ENCODE measurements around the gene ST13.
"Not testable (repeated sequence)": the region's sequence is repeated elsewhere in the genome, so short reads cannot be mapped to it uniquely, and the experiment has no call there.

Gene ST13

DNA sequence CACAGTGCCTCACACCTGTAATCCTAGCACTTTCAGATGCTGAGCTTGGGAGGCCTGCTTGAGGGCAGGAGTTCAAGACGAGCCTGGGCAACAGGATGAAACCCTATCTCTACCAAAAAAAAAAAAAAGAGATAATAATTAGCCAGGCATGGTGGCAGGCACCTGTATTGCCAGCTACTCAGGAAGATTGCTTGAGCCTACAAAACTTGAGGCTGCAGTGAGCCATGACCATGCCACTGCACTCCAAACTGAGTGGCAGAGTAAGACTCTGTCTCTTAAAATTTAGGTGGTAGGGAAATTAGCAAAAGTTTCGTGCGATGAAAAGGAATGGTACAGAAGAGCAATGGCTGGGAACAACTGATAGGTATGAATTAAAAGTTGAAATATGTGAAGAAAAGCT lies 18.0 kb downstream of the ST13 start:
- no peak for DNase-seq (ENCODE audit: low read depth)

DNA sequence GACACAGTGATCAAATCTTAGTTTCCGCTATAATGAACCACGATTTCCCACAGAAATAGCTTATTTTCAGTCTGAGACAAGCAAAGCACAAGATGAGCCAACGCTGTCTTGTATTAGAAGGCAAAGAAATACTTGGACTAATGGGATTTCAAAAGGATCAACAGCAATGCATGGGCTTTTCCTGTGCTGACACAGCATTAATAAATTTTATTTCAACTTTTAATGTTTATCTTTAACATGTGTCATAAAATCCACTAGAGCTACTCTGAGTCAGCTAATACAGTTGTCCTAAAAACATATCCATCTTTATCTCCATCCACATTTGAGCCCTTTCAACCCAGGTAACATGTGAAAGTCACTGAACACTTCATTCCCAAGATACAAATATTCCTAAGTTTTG lies 21.8 kb downstream of the ST13 start:
- DNase-seq (ENCODE audit: low read depth): no peak

DNA sequence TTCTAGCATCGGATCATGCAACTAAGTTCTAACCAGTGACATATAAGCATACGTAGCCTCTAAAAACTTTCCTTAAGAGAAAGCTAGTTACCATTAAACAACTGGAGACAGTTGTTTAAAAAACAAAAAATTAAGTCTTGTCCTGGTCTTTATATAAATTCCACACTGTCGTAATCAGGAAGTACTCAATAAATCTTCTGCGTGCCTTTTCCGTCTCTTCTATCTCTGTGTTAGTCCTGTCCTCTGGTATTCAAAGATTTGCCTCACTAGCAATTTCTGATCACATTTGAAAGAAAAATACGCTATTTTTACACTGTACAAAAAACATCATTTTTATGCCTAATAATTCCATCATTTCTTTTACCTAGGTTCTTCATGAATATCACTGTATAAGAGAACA lies 27.3 kb downstream of the ST13 start:
- no peak for DNase-seq (ENCODE audit: low read depth)

DNA sequence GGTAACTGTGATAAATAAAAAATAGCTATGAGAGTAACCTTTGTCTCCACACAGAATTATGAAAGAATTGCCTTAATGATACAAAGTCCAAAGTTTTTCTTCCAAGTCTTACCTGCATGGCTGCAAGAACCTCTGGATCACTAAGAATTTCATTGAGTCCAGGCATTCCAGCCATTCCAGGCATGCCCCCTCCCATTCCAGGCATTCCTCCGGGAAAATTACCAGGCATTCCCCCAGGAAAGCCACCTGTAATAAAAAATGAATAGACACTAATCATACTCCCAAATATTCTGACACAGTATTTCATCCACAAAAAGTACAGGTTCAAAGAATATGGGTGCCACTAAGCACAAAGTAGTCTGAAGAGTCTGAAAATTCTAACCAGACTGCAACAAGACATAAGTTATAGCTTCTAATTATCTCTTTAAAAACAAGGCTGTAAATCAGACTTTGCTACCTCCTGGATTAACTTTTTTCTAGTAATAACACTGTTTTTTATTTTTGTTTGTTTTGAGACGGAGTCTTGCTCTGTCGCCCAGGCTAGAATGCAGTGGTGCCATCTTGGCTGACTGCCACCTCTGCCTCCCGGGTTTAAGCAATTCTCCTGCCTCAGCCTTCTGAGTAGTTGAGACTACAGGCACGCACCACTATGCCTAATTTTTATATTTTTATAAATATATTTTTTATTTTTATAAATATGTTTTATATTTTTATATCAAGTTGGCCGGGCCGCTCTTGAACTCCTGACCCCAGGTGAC lies 29.3 kb downstream of the ST13 start:
- no peak for DNase-seq (ENCODE audit: low read depth)

DNA sequence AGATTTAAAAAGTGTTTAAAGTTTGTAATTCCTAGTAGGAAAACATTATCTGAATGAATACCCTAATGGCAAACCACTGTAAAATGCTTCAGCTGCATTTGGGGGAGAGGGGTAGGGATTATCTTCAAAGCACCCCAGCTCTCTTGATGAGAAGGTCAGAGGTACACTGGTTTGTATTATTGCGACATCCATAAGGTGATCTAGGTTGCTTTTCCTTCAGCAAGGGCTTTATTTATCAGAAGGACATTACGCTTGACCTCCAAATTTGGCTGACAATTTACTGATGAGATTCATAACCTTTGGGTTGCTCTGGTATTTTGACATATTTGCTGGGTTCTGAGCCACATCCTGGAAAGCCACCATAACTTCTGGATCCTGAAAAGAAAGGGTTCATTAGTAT lies 30.1 kb downstream of the ST13 start:
- DNase-seq (ENCODE audit: low read depth): not testable (repeated sequence)

DNA sequence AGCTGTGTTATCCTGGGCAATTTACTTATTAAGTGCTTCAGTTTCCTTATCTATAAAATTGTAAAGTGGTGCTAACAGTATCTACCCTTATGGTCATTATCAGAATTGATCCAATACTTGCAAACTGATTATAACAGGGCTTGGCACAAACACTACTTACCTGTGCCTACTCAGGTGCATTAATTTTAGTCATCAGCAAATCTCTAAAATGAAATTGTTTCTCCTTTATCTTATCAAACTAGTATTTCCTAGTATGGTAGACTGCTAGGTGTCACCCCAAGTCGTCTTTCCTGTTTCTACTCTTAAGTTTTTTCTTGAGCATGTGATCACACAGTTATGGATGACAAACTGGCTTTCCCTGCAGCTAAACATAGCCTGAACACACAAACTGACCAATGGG lies 33.0 kb downstream of the ST13 start:
- DNase-seq (ENCODE audit: low read depth): no peak

DNA sequence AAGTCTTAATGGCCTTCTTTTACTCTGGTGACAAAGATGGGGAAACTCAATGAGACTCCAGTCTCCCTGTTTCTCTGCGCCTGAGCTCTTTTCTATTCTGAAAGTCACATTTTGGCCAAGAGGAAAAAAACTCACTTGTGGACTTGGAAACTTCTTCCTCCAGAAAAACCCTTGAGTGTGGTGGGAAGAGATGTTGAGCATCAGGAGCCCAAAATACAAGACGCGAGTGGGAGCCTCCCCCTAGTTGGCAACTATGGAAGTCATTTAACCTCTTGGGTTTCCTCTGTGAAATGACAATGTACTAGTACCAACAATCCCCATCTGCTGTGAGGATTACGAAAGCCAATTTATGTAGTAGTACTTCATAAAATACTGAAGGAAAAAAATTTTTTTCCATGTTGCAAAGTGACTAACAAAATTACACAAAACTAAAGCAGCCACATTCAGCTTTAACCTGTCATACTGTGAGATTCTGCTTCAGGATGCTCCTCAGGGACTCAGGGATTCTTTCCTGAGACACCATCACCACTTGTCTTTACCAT lies 36.8 kb downstream of the ST13 start:
- peak; percentile 30 for DNase-seq (ENCODE audit: low read depth)

DNA sequence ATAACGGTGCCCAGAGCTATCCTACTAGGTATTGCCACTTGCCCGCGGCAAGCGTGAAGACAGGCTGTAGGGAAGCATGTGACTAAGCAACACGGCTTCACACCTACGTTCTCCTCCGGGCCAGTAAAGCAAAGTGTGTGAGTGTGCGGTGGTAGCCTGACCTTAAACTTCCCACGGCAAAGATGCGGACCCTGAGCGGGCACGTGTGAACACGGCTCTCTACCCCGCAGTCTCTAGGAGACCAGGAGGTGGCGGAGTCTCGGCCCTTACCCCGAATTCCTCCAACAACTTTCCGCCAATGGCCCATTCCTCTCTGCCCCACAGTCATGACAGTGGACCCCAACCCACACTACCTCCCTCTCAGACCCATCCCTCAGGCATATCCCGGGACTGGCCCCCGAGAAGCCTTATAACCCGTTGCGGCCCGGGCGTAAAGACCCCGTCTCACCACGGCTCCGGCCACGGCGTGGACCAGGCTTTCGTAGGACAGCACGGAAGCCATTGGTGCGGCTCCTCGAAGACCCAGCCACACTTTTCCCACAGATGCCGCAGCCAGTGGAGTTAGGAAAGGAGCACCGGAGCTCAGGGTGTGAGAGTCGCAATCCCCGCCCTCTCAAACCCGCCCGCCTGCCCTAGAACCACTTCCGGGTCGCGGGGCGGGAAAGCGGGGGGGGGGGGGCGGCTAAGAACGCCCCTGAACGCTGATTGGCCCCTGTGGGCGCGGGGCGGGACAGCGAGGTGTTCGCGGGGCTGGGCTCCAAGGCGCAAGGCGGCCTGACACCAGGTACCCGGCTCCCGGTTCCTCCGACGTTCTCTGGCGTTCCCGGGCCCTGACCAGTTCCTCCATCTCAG lies 37.5 kb downstream of the ST13 start, which contains the start of gene SLC25A17:
TSS of gene SLC25A17 (minus strand) at position 600 of the 852 bp plus-strand sequence. CDS start at position 502, 98 bp downstream.
- DNase-seq (ENCODE audit: low read depth): peak; percentile 39

DNA sequence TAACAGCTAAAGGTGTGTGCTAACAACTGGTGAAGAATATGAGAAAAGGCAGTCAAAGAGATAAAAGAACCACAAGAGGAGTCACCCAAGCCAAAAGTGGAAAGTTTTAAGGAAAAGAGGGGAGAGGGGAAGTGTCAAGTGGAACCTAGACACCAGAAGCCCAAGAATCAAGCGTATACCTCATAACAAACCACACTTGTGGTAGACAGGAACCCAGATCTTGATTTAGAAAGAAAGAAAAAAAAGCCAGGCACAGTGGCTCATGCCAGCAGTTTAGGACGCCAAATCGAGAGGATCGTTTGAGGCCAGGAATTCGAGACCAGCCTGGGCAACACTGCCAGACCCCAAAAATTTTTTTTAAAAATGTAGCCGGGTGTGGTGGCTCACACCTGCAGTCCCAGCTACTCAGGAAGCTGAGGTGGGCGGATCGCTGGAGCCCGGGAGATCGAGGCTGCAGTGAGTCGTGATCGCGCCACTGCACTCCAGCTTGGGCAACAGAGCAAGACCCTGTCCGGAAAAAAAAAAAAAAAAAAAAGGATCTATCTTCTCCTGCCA lies 38.2 kb downstream of the ST13 start:
- DNase-seq (ENCODE audit: low read depth): no peak

DNA sequence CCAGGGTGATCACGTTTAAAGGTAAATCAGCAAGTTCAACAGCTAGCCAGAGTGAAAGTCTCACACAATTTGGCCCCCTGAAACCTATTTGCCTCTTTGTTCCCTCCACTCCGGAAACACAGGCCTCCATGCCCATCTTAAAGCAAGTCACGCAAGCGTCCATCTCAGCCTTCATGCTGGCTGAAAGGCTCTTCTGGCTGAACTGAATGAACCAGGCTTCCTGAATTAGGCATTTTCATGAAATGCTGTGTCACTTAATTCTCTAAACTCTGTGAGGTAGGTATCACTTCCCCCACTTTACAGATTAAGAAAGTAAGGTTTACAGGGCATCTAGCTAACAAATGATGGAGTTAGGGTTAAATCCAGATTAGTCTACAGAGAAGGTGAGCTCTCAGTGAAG lies 38.7 kb downstream of the ST13 start:
- no peak for DNase-seq (ENCODE audit: low read depth)

DNA sequence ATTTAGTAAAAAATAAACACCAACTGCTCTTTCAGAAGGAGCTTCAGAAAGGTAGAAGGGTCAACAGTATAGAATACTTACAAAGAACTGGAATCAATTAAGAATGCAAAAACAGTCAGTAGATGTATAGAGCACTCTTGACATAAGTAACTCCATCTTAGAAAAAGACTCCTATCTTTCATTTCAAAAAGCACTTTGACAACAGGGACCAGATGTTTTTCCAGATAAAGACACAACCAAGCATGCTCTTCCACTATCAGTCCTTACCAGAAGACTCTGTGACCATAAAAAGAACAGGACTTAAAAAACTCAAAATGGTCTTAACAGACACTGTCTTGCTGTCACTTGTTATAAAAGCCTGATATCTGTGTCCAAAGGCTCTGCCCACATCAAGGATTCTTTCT lies 42.5 kb downstream of the ST13 start:
- DNase-seq (ENCODE audit: low read depth): no peak

DNA sequence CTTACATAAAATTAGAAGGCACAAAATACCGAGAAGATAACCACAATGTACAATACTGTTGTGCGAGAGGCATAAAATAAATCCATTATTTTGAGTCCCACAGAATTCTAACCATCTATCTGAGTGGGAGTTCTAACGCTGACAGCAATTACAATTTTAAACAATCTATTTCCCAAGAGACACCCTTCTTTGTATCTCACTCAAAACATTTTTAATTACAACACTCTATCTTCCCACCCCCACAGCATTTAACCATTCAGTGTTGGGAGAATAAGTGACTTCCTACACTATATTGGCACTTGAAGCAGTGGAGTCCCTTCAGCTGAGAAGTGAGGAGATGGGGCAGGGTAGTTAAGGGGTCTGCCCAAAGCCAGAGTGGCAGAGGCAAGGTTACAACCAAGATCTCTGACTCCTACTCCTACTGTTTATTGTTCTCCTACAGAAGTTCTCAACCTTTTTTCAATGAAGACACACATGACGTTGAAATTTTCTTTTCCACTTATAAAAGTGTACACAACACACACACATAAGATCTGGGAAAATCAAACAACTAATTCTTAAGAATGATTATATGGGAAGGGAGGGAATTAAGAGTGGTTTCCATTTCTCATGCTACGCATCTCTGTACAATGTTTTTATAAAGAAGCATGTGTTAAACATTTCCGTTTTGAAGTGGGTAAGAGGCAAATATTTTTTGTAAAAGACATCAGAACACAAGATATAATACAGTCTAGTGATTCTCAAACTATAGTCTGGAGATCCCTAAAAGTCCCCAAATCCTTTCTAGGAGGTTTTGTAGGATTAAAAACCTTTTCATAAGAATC lies 48.2 kb downstream of the ST13 start:
- no peak for DNase-seq (ENCODE audit: low read depth)

DNA sequence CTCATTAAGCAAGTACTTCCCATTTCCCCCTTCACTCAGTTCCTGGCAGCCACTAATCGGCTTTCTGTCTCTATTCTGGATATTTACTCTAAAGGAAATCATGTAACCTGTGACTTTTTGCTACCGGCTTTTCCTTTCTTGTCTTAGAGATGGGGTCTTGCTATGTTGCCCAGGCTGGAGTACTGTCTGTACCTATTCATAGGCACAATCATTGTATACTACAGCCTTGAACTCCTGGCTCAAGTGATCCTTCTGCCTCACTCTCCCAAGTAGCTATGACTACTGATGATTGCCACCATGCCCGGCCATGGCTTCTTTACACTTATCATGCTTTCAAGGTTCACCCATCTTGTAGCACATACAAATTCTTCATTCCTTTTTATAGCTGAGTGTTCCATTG lies 49.7 kb downstream of the ST13 start:
- no peak for DNase-seq (ENCODE audit: low read depth)

DNA sequence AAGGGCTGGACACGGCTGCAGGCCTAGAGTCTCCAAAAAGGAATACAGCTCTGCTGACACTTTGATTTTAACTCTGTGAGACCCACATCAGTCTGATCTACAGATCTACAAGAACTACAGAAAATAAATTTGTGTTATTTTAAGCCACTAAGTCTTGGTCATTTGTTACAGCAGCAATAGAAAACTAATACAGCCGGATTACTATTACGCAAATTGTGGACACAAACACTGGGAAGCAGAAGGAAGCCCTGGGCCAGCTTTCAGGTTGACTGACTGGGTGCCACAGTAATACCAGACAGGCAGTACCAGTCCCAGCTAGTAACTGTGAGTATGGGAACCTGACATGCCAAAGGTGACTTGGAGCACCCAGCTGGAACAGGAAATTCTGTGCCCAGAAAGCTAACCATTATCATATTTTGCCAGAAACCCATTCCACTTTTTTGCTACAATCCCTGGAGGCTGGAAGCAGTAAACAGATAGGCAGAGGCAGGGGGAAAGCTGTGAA lies 50.7 kb downstream of the ST13 start:
- DNase-seq (ENCODE audit: low read depth): no peak

DNA sequence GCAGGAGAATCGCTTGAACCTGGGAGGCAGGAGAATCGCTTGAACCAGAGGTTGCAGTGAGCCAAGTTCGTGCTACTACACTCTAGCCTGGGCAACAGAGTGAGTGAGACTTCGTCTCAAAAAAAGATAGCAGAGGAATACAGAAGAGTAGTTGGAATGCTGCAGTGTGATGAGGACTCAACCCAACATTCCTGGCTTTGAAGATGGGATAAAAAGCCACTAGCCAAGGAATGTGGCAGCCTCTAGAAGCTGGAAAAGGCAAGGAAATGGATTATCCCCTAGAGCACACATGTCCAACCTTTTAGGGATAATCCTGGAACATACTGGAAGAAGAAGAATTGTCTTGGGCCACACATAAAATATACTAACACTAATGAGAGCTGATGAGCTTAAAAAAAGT lies 51.2 kb downstream of the ST13 start:
- no peak for DNase-seq (ENCODE audit: low read depth)

DNA sequence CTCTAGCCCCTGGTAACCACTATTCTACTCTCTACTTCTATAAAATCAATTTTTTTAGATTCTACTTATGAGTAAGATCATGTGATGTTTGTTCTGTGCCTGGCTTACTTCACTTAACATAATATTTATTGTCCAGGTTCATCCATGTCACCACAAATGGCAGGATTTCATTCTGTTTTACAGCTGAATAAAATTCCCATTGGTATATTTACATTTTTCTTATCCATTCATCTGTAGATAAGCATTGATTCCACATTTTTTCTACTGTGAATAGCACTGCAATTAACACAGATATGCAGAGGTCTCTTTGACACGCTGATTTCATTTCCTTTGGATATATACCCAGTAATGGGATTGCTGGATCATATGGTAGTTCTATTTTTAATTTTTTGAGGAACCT lies 53.1 kb downstream of the ST13 start:
- DNase-seq (ENCODE audit: low read depth): no peak

DNA sequence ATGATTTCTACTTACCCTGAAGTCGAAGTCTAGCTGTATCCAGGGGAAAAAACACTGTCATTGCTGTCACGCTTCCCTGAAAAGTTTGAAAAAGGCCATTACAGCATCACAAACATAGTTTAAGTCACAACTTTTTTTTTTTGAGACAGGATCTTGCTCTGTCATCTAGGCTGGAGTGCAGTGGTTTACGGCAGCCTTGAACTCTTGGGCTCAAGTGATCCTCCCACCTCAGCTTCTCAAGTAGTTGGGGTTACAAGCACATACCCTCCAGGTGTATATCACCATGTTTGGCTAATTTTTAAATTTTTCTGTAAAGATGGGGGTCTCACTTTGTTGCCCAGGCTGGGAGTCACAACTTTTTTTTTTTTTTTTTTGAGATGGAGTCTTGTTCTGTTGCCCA lies 57.4 kb downstream of the ST13 start:
- no peak for DNase-seq (ENCODE audit: low read depth)

DNA sequence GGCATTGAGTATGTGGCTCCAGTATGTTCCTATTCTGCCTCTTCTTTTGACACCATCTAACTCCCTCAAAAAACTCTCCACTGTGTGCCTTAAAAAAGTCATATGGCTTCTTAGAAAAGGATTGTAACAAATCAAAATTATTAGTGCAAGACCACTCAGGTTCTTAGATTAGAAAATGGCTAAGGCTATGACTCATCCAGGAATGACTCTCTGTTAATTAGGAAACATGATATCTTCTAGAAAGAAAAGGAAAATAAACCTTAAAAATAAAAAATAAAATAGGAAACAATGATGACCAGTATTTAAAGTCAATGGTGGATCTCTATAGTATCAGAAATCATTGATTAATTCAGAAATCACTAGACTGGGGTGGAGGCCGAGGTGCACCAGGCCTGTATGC lies 59.0 kb downstream of the ST13 start:
- DNase-seq (ENCODE audit: low read depth): no peak

DNA sequence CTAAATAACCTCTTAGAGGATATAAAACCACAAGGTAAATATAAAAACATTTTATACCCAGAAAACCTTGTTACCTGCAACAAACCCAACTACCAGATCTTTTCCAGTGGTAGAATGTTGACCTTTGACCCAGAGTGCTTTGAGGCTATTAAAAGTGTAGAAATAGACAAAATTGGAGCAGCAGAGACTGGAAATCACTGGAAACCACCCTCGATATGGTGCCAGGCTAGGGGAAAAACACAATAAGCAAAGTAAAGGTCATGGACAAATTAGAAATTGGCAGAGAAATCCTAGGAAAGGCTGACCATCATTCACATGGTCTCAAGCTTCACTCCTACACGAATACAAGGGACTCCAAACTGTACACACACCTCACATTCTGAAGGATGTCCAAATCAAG lies 64.0 kb downstream of the ST13 start:
- DNase-seq (ENCODE audit: low read depth): no peak

DNA sequence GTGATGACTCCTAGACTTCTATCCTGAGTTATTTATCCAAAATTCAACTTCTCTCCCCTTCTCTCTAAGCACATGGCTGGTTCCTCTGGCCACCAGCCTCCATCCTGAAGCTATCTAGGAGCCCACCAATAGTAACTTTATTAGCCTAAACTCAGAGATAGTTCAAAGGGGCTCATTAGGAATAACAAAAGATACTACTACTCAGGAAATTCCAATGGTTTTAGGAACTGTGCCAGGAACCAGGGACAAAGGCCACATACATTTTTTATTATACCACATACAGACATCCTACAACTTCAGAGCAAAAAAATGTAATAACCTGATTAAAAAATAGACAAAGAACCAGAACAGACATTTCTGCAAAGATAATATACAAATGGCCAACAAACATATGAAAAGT lies 65.2 kb downstream of the ST13 start:
- DNase-seq (ENCODE audit: low read depth): peak; percentile 19

DNA sequence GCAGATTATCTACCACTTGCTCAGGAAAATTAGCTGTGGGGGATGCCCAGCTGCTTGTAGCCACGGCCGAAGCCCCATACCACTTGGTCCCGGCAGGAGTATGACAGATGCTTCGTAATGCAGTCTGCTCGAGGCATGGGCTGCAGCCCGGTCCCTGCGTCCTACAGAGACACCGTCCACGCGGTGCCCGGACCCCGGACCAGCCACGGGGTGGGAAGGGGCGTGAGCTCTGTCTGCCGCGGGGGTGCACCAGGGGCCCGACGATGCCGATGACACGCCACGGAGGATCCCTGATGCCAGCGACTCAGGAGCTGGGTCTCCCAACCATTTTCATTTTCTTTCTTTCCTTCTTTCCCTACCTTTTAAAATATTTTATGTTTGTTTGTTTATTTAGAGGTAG lies 67.3 kb downstream of the ST13 start:
- DNase-seq (ENCODE audit: low read depth): no peak

DNA sequence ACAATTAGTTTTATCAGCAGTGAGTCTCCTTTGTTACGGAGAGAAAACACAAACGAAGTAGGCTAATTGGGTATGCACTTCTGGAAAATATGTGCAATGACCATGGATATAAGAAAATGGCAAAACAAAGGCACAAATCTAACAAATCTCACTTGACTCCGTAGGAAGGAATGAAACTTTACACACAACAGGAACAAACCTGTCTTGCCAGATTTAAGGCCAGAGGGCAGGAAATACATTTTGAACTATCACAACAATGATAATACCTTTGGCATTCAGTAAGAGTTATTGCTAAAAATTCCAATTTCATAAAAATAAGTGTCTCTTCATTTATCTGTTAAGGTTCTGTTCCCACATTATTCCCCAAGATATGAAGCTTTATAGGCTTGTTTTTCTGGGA lies 73.9 kb downstream of the ST13 start:
- no peak for DNase-seq (ENCODE audit: low read depth)

Data from HS-5 (cell line).